Hypothalamus (tissue), 51 donors: Measurements from ENCODE around the gene PMS1.
"Not testable (repeated sequence)": the region's sequence is repeated elsewhere in the genome, so short reads cannot be mapped to it uniquely, and the experiment has no call there.

Source experiments
- DNase-seq, 51 donors: peaks; one replicate each; lab custom pipeline; 2025; lab: John Stamatoyannopoulos, UW

The PMS1 gene

GRCh38 chr2:189783927-189784867, at the start of gene PMS1, which contains the start of gene ORMDL1:
PMS1 (plus strand) TSS chr2:189784450; CDS start chr2:189791810, 7,360 bp downstream.
ORMDL1 (minus strand) TSS chr2:189784339; CDS start chr2:189782595, 1,744 bp downstream.
- peak; percentile 62 to 98 (median 94) for DNase-seq

DNA sequence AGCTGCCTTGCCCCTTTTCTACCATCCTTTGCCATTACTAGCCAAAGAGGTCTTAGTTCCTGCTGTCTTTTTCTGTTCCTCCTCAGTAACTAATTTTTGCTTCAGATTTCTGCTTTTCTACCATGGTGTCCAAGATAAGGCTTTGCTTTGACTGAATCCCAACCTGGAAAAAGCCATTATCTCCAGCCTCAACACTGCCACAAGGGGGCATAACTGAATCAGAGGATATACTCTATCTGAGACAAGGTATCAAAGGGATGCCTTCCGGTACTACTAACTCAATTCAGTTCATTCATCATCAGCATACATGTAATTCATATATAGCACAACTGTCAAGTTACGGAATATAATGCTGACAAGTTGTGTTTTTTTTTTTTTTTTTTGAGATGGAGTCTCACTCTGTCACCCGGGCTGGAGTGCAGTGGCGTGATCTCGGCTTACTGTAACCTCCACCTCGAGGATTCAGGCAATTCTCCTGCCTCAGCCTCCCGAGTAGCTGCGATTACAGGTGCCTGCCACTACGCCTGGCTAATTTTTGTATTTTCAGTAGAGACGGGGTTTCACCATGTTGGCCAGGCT, 33.1 kb upstream of the PMS1 start:
- peak in 3 of 51 donors; percentile 0 to 1 (median 1) for DNase-seq

DNA sequence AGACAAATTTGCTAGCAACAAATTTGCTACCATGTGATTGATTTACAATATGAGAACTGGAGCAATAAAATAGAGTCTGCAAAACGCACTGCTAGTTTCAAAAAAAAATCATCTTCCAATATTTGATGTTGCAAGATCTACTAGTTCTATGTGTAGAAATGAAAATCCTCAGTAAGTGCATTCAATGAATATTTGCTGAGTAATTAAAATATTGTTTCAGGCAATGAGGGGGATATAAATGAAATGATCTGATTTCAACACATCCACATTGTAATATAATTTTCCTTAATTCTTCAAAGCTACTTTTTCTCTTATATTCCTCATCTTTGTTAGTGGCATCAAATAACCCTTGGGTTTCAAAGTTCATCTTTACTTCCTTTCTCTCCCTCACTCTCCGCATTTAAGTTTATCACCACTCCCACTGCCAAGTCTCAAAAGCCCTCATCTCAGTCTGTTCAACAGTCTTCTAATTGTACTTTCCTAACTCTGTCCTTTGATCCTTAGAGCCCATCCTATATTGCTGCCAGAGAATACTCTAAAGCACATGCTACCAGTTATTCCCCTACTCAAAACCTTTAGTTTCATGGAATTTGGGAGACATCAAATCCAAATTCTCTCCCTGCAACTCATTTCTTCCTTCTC, 27.8 kb upstream of the PMS1 start:
- no peak for DNase-seq

- not testable (repeated sequence) for DNase-seq
These were observed 24.1 kb upstream of the PMS1 start for GRCh38 chr2:189760154-189760553.

DNA sequence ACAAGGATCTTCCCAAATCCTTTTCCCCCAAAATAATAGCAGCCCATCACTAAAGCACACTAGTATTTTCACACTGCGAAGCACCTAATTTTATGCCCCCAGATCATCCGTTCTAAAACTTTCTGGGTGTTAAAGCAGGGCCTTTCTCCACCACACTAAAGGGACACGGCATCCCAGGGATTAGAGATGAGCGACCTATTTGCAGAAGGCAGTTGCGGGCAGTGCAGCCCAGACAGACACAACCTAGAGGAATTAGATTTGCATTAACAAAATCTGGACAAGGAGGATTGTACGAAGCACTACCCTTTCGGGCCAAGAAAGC, 22.1 kb upstream of the PMS1 start:
- DNase-seq = peak in 1 of 51 donors; percentile 60

- DNase-seq = peak; percentile 53 to 96 (median 84)
These were observed 21.5 kb upstream of the PMS1 start, which contains the start of gene OSGEPL1 for GRCh38 chr2:189762551-189763298. OSGEPL1 (minus strand) TSS chr2:189762792; CDS start chr2:189761640, 1,152 bp downstream.

DNA sequence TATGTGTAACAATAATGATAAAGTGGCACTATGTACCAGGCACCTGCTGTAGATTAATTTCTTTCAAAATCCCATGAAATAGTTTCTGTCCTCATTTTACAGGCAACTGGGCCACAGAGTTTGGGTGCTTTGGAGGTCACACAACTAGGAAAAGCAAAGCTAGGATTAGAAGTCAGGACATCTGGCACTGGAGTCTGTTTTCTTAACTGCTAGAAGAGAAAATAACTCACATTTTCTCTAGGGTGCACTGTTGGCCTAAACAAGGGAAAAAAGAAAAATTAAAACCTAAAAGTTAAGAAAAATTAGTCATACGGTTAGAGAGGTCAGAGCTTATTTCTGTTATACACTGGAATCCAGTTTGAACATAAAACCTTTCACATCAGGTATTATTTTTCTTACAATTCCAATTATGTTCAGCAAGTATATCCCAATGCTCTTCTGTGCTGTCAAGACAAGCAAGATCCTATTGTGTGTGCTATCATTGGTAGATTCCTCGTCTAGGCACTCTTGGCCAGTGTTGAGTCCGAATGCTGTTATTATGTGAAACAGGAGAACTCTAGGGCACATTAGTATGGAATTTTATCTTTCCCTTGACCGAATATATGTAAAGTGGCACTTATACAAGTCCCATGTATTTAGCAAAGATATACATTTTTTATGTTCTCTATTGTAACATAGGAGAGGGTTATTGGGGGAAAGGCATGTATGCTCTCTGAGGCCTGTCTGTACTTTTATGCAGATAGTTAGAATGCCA, 20.2 kb upstream of the PMS1 start:
- DNase-seq = no peak

DNA sequence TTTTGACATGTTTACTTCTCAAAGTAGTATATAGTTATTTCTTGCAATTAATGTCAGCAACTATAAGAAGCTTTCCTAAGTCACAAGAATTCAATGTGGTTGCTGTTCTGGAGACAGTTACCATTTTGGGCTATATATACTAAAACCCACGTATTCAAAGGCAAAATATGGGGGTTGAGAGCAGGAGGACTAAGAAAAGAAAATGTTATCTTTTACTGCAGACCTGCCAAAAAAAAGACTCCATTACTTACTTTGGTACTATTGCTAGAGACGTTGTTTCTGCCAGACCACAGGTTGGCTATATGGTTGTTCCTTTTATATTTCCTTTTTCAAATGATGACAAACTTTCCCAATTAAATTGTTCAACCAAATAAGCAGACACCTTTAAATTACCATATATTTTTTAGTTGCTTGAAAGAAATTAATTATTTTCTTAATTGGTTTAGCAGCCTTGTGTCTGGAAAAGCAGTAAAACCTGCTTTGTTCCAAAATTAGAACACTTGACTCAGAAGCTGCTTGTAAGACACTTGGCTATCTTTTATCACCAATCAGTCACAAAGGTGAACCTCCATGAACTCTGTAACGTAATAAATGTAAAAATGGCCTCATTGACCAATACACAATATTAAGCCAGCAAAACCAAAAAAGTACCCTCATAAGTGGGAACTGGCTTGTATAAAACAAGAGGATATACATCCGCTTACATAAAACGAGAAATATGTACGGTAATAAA, 13.5 kb upstream of the PMS1 start:
- DNase-seq = no peak

GRCh38 chr2:189772212-189772611, 12.0 kb upstream of the PMS1 start:
- no peak for DNase-seq

- DNase-seq = no peak
These were observed 2.0 kb upstream of the PMS1 start for GRCh38 chr2:189782221-189782671.

DNA sequence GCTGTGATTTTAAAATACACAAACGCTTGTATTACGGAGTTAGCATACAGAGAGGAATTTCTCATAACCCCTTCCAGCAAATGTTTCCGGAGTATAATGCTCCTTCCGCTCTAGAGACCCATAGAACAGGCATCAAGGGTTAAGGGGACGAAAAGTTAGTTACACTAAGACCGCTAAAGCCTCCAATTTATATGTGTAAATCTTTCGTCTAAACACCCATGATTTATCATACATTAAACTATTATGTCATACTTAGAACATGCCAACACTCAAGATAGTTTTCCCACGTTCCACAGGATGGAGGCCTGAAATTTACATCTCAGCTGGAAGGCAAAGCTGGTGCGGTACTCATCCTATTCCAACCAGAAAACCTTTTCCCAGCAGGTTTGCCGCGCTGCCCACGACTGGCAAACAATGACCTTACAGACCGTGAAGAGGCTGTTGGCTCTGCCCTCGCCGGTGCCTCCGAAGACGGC, 761 bp upstream of the PMS1 start:
- peak in 1 of 51 donors; percentile 75 for DNase-seq

DNA sequence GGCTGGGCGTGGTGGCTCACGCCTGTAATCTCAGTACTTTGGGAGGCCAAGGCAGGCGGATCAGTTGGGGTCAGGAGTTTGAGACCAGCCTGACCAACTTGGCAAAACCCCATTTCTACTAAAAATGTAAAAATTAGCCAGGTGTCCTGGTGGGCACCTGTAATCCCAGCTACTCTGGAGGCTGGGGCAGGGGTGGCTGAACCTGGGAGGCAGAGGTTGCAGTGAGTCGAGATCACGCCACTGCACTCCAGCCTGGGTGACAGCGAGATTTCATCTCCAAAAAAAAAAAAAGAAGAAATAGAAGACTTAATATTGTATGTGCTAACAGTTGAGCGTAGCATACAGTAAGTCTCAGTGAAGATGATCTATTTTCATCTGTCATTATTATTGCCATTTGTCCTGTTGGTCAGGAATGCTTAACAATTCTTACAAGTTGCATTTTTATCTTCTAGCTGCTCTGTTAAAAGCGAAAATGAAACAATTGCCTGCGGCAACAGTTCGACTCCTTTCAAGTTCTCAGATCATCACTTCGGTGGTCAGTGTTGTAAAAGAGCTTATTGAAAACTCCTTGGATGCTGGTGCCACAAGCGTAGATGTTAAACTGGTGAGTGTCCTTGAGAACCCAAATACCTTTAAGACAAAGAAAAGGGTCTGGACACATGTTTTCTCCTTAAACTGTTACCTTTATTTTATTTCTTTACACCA, 7.2 kb downstream of the PMS1 start:
- DNase-seq = no peak

DNA sequence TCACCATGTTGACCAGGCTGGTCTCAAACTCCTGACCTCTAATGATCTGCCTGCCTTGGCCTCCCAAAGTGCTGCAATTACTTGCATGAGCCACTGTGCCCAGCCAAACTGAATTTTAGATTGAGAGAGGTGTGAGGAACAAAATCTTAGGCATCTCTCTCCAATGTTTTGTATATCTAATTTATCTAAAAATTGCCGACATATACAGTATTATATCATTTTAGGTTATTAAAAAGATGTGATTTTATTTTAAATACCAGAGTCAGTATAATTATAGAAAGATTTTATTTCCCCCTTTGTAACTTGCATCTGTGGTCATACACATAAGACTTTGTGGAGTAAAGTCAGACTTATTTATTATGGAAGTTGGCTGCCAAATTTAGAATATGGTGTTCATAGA, 10.1 kb downstream of the PMS1 start:
- no peak for DNase-seq

DNA sequence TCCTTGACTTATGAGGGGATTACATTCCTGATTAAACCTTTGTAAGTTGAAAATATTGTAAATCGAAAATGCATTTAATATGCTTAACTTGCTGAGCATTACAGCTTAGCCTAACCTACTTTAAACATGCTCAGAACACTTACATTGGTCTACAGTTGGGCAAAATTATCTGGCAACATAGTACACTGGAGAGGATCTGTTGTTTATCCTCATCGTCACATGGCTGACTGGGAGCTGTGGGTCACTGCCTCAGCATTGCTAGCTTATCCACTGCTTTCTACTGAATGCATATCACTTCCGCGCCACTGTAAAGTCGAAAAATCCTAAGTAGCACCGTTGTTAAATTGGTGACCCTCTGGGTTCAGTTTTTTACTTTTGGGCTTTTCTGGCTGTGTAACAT, 13.7 kb downstream of the PMS1 start:
- DNase-seq = peak in 3 of 51 donors; percentile 2 to 19 (median 3)

GRCh38 chr2:189798312-189799029, 14.2 kb downstream of the PMS1 start:
- DNase-seq = peak in 3 of 51 donors; percentile 9 to 48 (median 20)

GRCh38 chr2:189799030-189799331, 14.7 kb downstream of the PMS1 start:
- no peak for DNase-seq

GRCh38 chr2:189799531-189799930, 15.3 kb downstream of the PMS1 start:
- DNase-seq = no peak
